Loucy (cell line): ENCODE measurements around the gene ADARB2.

Experiments
- H2AFZ ChIP-seq: fragments of 200-600 bp; sonication (generic); 2 replicates; pipeline ENCODE4 v1.6.0; 2016; ENCODE audit warnings: antibody characterized with exemption, mild to moderate bottlenecking, low read length, moderate library complexity
- H3F3A ChIP-seq: fragments of 200-600 bp; 2 replicates; pipeline ENCODE4 v1.6.0; 2016; ENCODE audit warnings: antibody characterized with exemption, low read depth, mild to moderate bottlenecking
- H3K27me3 ChIP-seq: fragments of 200-600 bp; sonication (generic); 2 replicates; pipeline ENCODE4 v1.6.1; 2014; ENCODE audit warnings: low read length, mild to moderate bottlenecking; ENCODE audit not compliant: insufficient read depth, poor library complexity, severe bottlenecking
- H3K36me3 ChIP-seq: fragments of 200-600 bp; sonication (generic); 2 replicates; pipeline ENCODE4 v1.6.1; 2016; ENCODE audit warnings: low read length; ENCODE audit not compliant: insufficient read depth
- H3K4me1 ChIP-seq: fragments of 200-600 bp; sonication (generic); 2 replicates; pipeline ENCODE4 v1.5.1; 2014; ENCODE audit warnings: low read length, mild to moderate bottlenecking; ENCODE audit not compliant: insufficient read depth, poor library complexity, severe bottlenecking
- H3K4me2 ChIP-seq: fragments of 200-600 bp; sonication (generic); 2 replicates; pipeline ENCODE4 v1.6.0; 2014; ENCODE audit warnings: antibody characterized with exemption, low read length, low read depth, mild to moderate bottlenecking; ENCODE audit not compliant: poor library complexity, severe bottlenecking
- H3K4me3 ChIP-seq: fragments of 200-600 bp; sonication (generic); 2 replicates; pipeline ENCODE4 v1.5.1; 2014; ENCODE audit warnings: low read length, mild to moderate bottlenecking, mixed read lengths; ENCODE audit not compliant: poor library complexity, severe bottlenecking
- H3K79me2 ChIP-seq: fragments of 200-600 bp; sonication (generic); 2 replicates; pipeline ENCODE4 v1.6.1; 2014; ENCODE audit warnings: low read length; ENCODE audit not compliant: insufficient read depth
- H3K9ac ChIP-seq: fragments of 200-600 bp; sonication (generic); 2 replicates; pipeline ENCODE4 v1.6.0; 2014; ENCODE audit warnings: mild to moderate bottlenecking, low read depth, low read length, moderate library complexity; ENCODE audit not compliant: poor library complexity, severe bottlenecking
- H3K9me2 ChIP-seq: fragments of 200-600 bp; sonication (generic); replicated peaks from 2 replicates; pipeline ENCODE4 v1.6.1; 2016; ENCODE audit warnings: low read depth, low read length, mixed read lengths
- H3K9me3 ChIP-seq: fragments of 200-600 bp; sonication (generic); 2 replicates; pipeline ENCODE4 v1.6.1; 2014; ENCODE audit warnings: mild to moderate bottlenecking, antibody characterized with exemption, low read length, low read depth; ENCODE audit not compliant: insufficient read depth
- H4K20me1 ChIP-seq: fragments of 200-600 bp; sonication (generic); 2 replicates; pipeline ENCODE4 v1.6.0; 2014; ENCODE audit warnings: antibody characterized with exemption, low read length, mild to moderate bottlenecking; ENCODE audit not compliant: insufficient read depth, poor library complexity, severe bottlenecking
- EZH2phosphoT487 ChIP-seq: fragments of 200-600 bp; IDR thresholded peaks from 2 replicates; pipeline ENCODE4 v1.6.1; 2018; ENCODE audit warnings: antibody characterized with exemption, mild to moderate bottlenecking, moderate library complexity, borderline replicate concordance
- TF ChIP-seq, protein P1 (sequence below): fragments of 200-600 bp; sonication (generic); conservative IDR thresholded peaks from 2 replicates; pipeline ENCODE4 v1.5.1; 2014; ENCODE audit warnings: mild to moderate bottlenecking, antibody characterized with exemption, low read length

The ADARB2 gene

DNA sequence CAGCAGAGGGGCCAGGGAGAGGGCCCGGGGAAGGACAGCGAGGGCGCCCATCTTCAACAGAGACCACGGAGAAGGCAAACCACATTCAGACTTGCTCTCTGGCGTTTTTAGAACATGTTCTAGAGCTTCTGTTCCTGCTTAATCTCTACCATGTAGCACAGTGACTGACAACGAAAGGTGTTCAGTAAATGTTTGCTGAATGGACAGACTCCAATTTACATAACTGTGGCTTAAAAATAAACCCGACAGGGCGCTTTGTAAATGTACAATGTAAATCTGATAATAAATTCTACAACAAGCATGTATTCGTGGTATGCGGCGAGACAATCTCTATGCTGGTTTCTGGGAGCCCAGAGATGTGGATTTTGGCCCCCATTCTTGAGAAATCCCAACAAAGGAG lies 10.5 kb downstream of the ADARB2 start:
- H3K36me3 ChIP-seq = no peaks in the 10 kb centered on the region
- H3K4me1 ChIP-seq = no peaks in the 10 kb centered on the region
- H3K9me3 ChIP-seq = no peaks in the 10 kb centered on the region
- no peak overlapping the region for H3K4me3 ChIP-seq
- H3K4me2 ChIP-seq = no peak overlapping the region
- H2AFZ ChIP-seq = no peak overlapping the region
- no peaks in the 10 kb centered on the region for H3K79me2 ChIP-seq
- no peaks in the 10 kb centered on the region for H4K20me1 ChIP-seq
- TF ChIP-seq EZH2phosphoT487 = no peak
- TF ChIP-seq, protein P1, sequence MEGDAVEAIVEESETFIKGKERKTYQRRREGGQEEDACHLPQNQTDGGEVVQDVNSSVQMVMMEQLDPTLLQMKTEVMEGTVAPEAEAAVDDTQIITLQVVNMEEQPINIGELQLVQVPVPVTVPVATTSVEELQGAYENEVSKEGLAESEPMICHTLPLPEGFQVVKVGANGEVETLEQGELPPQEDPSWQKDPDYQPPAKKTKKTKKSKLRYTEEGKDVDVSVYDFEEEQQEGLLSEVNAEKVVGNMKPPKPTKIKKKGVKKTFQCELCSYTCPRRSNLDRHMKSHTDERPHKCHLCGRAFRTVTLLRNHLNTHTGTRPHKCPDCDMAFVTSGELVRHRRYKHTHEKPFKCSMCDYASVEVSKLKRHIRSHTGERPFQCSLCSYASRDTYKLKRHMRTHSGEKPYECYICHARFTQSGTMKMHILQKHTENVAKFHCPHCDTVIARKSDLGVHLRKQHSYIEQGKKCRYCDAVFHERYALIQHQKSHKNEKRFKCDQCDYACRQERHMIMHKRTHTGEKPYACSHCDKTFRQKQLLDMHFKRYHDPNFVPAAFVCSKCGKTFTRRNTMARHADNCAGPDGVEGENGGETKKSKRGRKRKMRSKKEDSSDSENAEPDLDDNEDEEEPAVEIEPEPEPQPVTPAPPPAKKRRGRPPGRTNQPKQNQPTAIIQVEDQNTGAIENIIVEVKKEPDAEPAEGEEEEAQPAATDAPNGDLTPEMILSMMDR = no peak
- H3K9me2 ChIP-seq = no peaks in the 10 kb centered on the region
- H3K9ac ChIP-seq = no peak overlapping the region
- H3F3A ChIP-seq = no peaks in the 10 kb centered on the region
- H3K27me3 ChIP-seq = peaks cover 13% of the 10 kb centered on the region

DNA sequence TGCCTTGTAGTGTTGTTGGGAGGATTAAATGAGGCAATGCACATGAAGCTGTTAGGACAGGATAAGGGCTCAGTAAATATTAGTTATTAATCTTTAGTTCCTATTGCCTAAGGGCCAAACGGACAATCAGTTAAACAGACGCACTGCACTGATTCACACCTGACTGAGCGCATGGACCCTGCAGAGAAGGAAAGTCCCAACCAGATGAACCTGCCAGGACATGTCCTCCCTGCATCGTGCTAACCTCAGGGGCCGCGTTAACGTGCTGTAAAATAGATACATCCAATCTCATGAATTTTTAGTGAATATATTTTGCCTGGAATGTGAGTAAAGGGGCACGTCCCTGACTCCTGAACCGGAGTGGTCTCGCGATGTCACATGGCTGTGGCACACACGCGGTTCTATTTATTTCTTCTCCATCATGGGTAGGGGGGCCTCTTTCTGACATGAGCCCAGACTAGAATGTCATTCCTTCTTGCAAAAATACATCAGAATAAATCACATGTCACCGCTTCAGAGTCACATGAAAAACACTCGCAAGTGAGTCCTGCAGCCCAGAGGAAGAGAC lies 12.3 kb downstream of the ADARB2 start:
- no peak overlapping the region for H2AFZ ChIP-seq
- no peak overlapping the region for H3K4me3 ChIP-seq
- peaks cover 13% of the 10 kb centered on the region for H3K27me3 ChIP-seq
- H3K79me2 ChIP-seq = no peaks in the 10 kb centered on the region
- no peak overlapping the region for H3K4me2 ChIP-seq
- no peaks in the 10 kb centered on the region for H3K9me3 ChIP-seq
- TF ChIP-seq, protein P1 = no peak
- no peak for TF ChIP-seq EZH2phosphoT487
- no peaks in the 10 kb centered on the region for H3F3A ChIP-seq
- H3K9ac ChIP-seq = no peak overlapping the region
- no peaks in the 10 kb centered on the region for H3K36me3 ChIP-seq
- no peaks in the 10 kb centered on the region for H3K9me2 ChIP-seq
- no peaks in the 10 kb centered on the region for H3K4me1 ChIP-seq
- H4K20me1 ChIP-seq = no peaks in the 10 kb centered on the region

DNA sequence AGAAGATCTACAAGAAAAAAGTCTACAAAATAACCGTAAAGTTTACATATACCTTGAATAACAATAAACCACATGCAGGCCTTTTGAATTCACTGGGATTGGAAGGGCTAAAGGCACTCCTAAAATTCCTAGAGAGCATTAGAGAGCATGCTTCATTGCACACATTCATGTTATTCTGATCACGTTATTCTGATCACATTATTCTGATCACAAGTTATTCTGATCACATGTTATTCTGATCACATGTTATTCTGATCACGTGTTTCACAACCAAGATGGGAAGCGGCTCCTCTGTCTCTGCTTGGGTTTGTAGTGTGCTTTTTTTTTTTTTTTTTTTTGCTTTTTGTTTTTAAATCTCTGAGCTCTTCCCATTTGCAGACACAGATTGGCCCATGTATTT lies 20.5 kb downstream of the ADARB2 start:
- no peak overlapping the region for H3K4me3 ChIP-seq
- no peak overlapping the region for H3K9ac ChIP-seq
- H3K27me3 ChIP-seq = peaks cover 49% of the 10 kb centered on the region
- H3K4me2 ChIP-seq = no peak overlapping the region
- H3K79me2 ChIP-seq = no peaks in the 10 kb centered on the region
- no peaks in the 10 kb centered on the region for H3F3A ChIP-seq
- H2AFZ ChIP-seq = no peak overlapping the region
- no peaks in the 10 kb centered on the region for H3K4me1 ChIP-seq
- H3K9me3 ChIP-seq = no peaks in the 10 kb centered on the region
- H4K20me1 ChIP-seq = peaks cover 4% of the 10 kb centered on the region
- TF ChIP-seq, protein P1 = no peak
- TF ChIP-seq EZH2phosphoT487 = no peak
- no peaks in the 10 kb centered on the region for H3K9me2 ChIP-seq
- no peaks in the 10 kb centered on the region for H3K36me3 ChIP-seq
